H1 (cell line): Measurements from ENCODE around the gene NHEJ1. TPM values are rescaled to one million over a fixed set of nuclear protein-coding genes. Genes with fewer than 3 reads are reported as not detected.

Experiments
- CTCF ChIA-PET: fragments of 300-600 bp; sonication (Branson Sonifier 250); formaldehyde crosslinking; loops from one replicate; lab custom pipeline; 2021; ENCODE audit not compliant: partially characterized antibody; lab: Charles Lee
- POLR2A ChIA-PET: fragments of 300-600 bp; sonication (Branson Sonifier 250); formaldehyde crosslinking; loops from one replicate; lab custom pipeline; 2021; ENCODE audit warnings: inconsistent platforms; ENCODE audit not compliant: partially characterized antibody; lab: Charles Lee
- DNase-seq, 2 experiments: peaks; one replicate each; pipeline versions ENCODE4 v3.0.0 to v3.0.0-alpha.2; 2010 to 2022; ENCODE audit warnings: low spot score in 2 of 2, low read depth in 1 of 2, mixed read lengths in 1 of 2
- FAIRE-seq: peaks from 2 replicates; lab custom pipeline; 2011; peaks lifted over from hg19 to GRCh38; lab: Jason Lieb, UNC
- H2AFZ ChIP-seq: 2 replicates; pipeline ENCODE4 v1.8.1; 2012; ENCODE audit warnings: low read length, inconsistent platforms
- H2AK5ac ChIP-seq: 2 replicates; pipeline ENCODE4 v1.6.1; 2013; ENCODE audit warnings: low read depth, low read length
- H2BK120ac ChIP-seq: replicated peaks from 2 replicates; pipeline ENCODE3; 2013; ENCODE audit warnings: low read depth, low read length, inconsistent platforms
- H2BK12ac ChIP-seq: 2 replicates; pipeline ENCODE4 v1.6.1; 2013; ENCODE audit warnings: low read depth, low read length
- H2BK15ac ChIP-seq: 2 replicates; pipeline ENCODE4 v1.6.1; 2013; ENCODE audit warnings: low read length
- H2BK20ac ChIP-seq: 2 replicates; pipeline ENCODE4 v1.6.1; 2013; ENCODE audit warnings: low read length
- H2BK5ac ChIP-seq: 2 replicates; pipeline ENCODE4 v1.6.1; 2013; ENCODE audit warnings: low read depth, low read length
- H3K14ac ChIP-seq: 2 replicates; pipeline ENCODE4 v1.6.1; 2013; ENCODE audit warnings: inconsistent platforms; ENCODE audit not compliant: insufficient read length
- H3K18ac ChIP-seq: 2 replicates; pipeline ENCODE4 v1.6.1; 2013; ENCODE audit warnings: low read length; ENCODE audit errors: extremely low read depth
- H3K23ac ChIP-seq: 2 replicates; pipeline ENCODE4 v1.6.1; 2013; ENCODE audit warnings: inconsistent platforms; ENCODE audit not compliant: insufficient read length
- H3K23me2 ChIP-seq: 2 replicates; pipeline ENCODE4 v1.6.1; 2013; ENCODE audit warnings: low read depth, low read length
- H3K27ac ChIP-seq: 2 replicates; pipeline ENCODE4 v1.6.1; 2011; ENCODE audit warnings: low read depth, low read length, inconsistent platforms
- H3K27me3 ChIP-seq, 4 experiments: replicated peaks in 1 of 4; 1 replicate in 1 of 4; 2 replicates in 3 of 4; pipeline versions ENCODE4 v1.6.1 to v1.8.1; 2011 to 2013; ENCODE audit warnings: low read length in 3 of 4, mild to moderate bottlenecking in 3 of 4, inconsistent platforms in 2 of 4, mixed read lengths in 2 of 4, moderate library complexity in 1 of 4; ENCODE audit not compliant: control insufficient read depth in 3 of 4, insufficient read depth in 3 of 4; ENCODE audit errors: extremely low read depth in 1 of 4
- H3K36me3 ChIP-seq, 4 experiments: 2 replicates each; pipeline versions ENCODE4 v1.6.1 to v1.8.1; 2011 to 2013; ENCODE audit warnings: mild to moderate bottlenecking in 4 of 4, low read length in 3 of 4, moderate library complexity in 2 of 4, control low read depth in 1 of 4, inconsistent platforms in 1 of 4; ENCODE audit not compliant: insufficient read depth in 4 of 4, control insufficient read depth in 2 of 4
- H3K4ac ChIP-seq: replicated peaks from 2 replicates; pipeline ENCODE3; 2013; ENCODE audit warnings: low read length, low read depth, mixed read lengths, inconsistent platforms; ENCODE audit not compliant: insufficient read length
- H3K4me1 ChIP-seq, 4 experiments: replicated peaks in 1 of 4; 1 replicate in 1 of 4; 2 replicates in 3 of 4; pipeline versions ENCODE4 v1.6.1 to v1.8.1; 2011 to 2013; ENCODE audit warnings: low read length in 3 of 4, inconsistent platforms in 2 of 4, mixed read lengths in 1 of 4; ENCODE audit not compliant: insufficient read depth in 4 of 4, control insufficient read depth in 3 of 4
- H3K4me2 ChIP-seq, 2 experiments: 2 replicates each; pipeline versions ENCODE4 v1.6.1 to v1.8.1; 2011 to 2013; ENCODE audit warnings: low read depth in 2 of 2, low read length in 2 of 2, control low read depth in 1 of 2, inconsistent platforms in 1 of 2, mild to moderate bottlenecking in 1 of 2; ENCODE audit not compliant: insufficient read depth in 1 of 2
- H3K4me3 ChIP-seq, 4 experiments: fragments of 200-600, 300-600 bp in 1 of 4; sonication (generic), shearing (Covaris generic), sonication (Bioruptor Twin) in 1 of 4; 2 replicates each; pipeline versions ENCODE4 v1.5.1 to v1.8.1; 2011 to 2016; ENCODE audit warnings: low read length in 4 of 4, low read depth in 3 of 4, control low read depth in 2 of 4, inconsistent platforms in 2 of 4, mild to moderate bottlenecking in 2 of 4, mixed read lengths in 1 of 4, moderate library complexity in 1 of 4; ENCODE audit not compliant: insufficient read depth in 2 of 4; ENCODE audit errors: extremely low read depth in 1 of 4
- H3K56ac ChIP-seq: replicated peaks from 2 replicates; pipeline ENCODE3; 2013; ENCODE audit warnings: low read depth, mild to moderate bottlenecking, mixed read lengths, low read length, inconsistent platforms; ENCODE audit not compliant: insufficient read length
- H3K79me1 ChIP-seq: 2 replicates; pipeline ENCODE4 v1.6.1; 2013; ENCODE audit warnings: low read depth, low read length, control low read depth
- H3K79me2 ChIP-seq, 2 experiments: 2 replicates each; pipeline versions ENCODE4 v1.6.1 to v1.8.1; 2012 to 2013; ENCODE audit warnings: low read length in 2 of 2, mild to moderate bottlenecking in 2 of 2, inconsistent platforms in 1 of 2; ENCODE audit not compliant: insufficient read depth in 2 of 2, control insufficient read depth in 1 of 2
- H3K9ac ChIP-seq, 4 experiments: replicated peaks in 1 of 4; 1 replicate in 1 of 4; 2 replicates in 3 of 4; pipeline versions ENCODE4 v1.6.1 to v1.8.1; 2011 to 2013; ENCODE audit warnings: low read depth in 3 of 4, low read length in 3 of 4, control low read depth in 2 of 4, mild to moderate bottlenecking in 2 of 4, moderate library complexity in 2 of 4, inconsistent platforms in 1 of 4; ENCODE audit errors: extremely low read depth in 1 of 4
- H3K9me3 ChIP-seq, 2 experiments: 2 replicates each; pipeline versions ENCODE4 v1.6.1 to v1.8.1; 2012 to 2013; ENCODE audit warnings: mild to moderate bottlenecking in 2 of 2, moderate library complexity in 2 of 2, control low read depth in 1 of 2, inconsistent platforms in 1 of 2, low read depth in 1 of 2, low read length in 1 of 2, mixed read lengths in 1 of 2; ENCODE audit not compliant: insufficient read depth in 2 of 2
- H4K20me1 ChIP-seq, 2 experiments: replicated peaks in 1 of 2; 2 replicates each; pipeline versions ENCODE3 to v1.8.1; 2011 to 2013; ENCODE audit warnings: inconsistent platforms in 2 of 2, low read length in 2 of 2, mild to moderate bottlenecking in 1 of 2; ENCODE audit not compliant: insufficient read depth in 2 of 2, control insufficient read depth in 1 of 2
- H4K5ac ChIP-seq: 2 replicates; pipeline ENCODE4 v1.6.1; 2013; ENCODE audit warnings: low read length, low read depth, mixed read lengths, inconsistent platforms; ENCODE audit not compliant: insufficient read length
- H4K8ac ChIP-seq: 2 replicates; pipeline ENCODE4 v1.8.0; 2013; ENCODE audit warnings: mild to moderate bottlenecking, moderate library complexity, low read length, inconsistent platforms; ENCODE audit not compliant: insufficient read depth; ENCODE audit errors: extremely low read depth
- H4K91ac ChIP-seq: replicated peaks from 2 replicates; pipeline ENCODE3; 2013; ENCODE audit warnings: low read length, mixed read lengths, inconsistent platforms; ENCODE audit not compliant: insufficient read length
- CBX5 ChIP-seq: fragments of 300-800, 300-1000 bp; sonication (generic); IDR thresholded peaks from 2 replicates; pipeline ENCODE4 v1.7.1; 2016; ENCODE audit warnings: antibody characterized with exemption, low read length, low read depth
- EGR1 ChIP-seq: IDR thresholded peaks from 2 replicates; pipeline ENCODE4 v1.6.1; 2011; ENCODE audit warnings: low read depth, low read length, borderline replicate concordance
- EZH2 ChIP-seq: fragments of 200-600 bp; sonication (generic); IDR thresholded peaks from 2 replicates; pipeline ENCODE4 v1.7.1; 2012; ENCODE audit warnings: low read depth, mild to moderate bottlenecking, moderate library complexity, low read length, inconsistent platforms; ENCODE audit not compliant: severe bottlenecking
- GTF2F1 ChIP-seq: IDR thresholded peaks from 2 replicates; pipeline ENCODE4 v1.6.1; 2012; ENCODE audit warnings: low read depth, low read length, improper control_type of control experiment, borderline replicate concordance
- RNF2 ChIP-seq: fragments of 200-900, 300-1000 bp; sonication (generic); IDR thresholded peaks from 2 replicates; pipeline ENCODE4 v1.7.1; 2016; ENCODE audit warnings: borderline replicate concordance, low read depth, mild to moderate bottlenecking, antibody characterized with exemption, low read length; ENCODE audit not compliant: poor library complexity, severe bottlenecking; ENCODE audit errors: missing control alignments
- SAP30 ChIP-seq: fragments of 300-600 bp; sonication (generic); IDR thresholded peaks from 2 replicates; pipeline ENCODE4 v1.7.1; 2012; ENCODE audit warnings: low read length, moderate library complexity, mild to moderate bottlenecking, inconsistent platforms; ENCODE audit not compliant: insufficient read depth, insufficient replicate concordance
- SRF ChIP-seq: IDR thresholded peaks from 2 replicates; pipeline ENCODE4 v1.6.1; 2011; ENCODE audit warnings: mild to moderate bottlenecking, low read depth, low read length, moderate library complexity
- WGBS, 2 experiments: shearing (Covaris generic) in 1 of 2; methylation state at CpG; one replicate each; pipeline versions ENCODE4 v1.1.6 to v1.1.7; 2013 to 2015; ENCODE audit warnings: low lambda C conversion rate in 2 of 2, mixed read lengths in 2 of 2, inconsistent platforms in 1 of 2, low coverage in 1 of 2, missing lambda C conversion rate in 1 of 2; ENCODE audit not compliant: insufficient replicate concordance in 2 of 2, insufficient coverage in 1 of 2, insufficient read length in 1 of 2; ENCODE audit errors: extremely low coverage in 1 of 2, missing lambda C conversion rate in 1 of 2; 5-methylcytosine and 5-hydroxymethylcytosine counted together
- polyA plus RNA-seq, 7 experiments: library from polyadenylated mRNA; depleted of rRNA in 3 of 7; stranded (reverse) in 5 of 7; unstranded in 2 of 7; fragments of >200 nt in 5 of 7; fragments of 200-250 nt in 2 of 7; gene quantifications; 1 replicate in 5 of 7; 2 replicates in 1 of 7; 4 replicates in 1 of 7; pipeline versions ENCODE4 v1.2.1 to v1.2.3, GENCODE V29; 2011 to 2013; ENCODE audit warnings: missing spikeins in 2 of 7, mixed read lengths in 2 of 7
- total RNA-seq: library from RNA; stranded (reverse); fragmentation: NEBNext Ultra II Directional; extraction: Animal tissue kit (Norgen Biotek cat#: 25700); gene quantifications from 2 replicates; pipeline ENCODE4 v1.2.1, GENCODE V29; 2021
- TF ChIP-seq, protein P1 (sequence below): IDR thresholded peaks from 2 replicates; pipeline ENCODE4 v1.6.1; 2012; ENCODE audit warnings: inconsistent platforms
- TF ChIP-seq, protein P2 (sequence below), 3 experiments: IDR thresholded peaks; 1 replicate in 2 of 3; 2 replicates in 1 of 3; pipeline versions ENCODE4 v1.5.1 to v1.6.1; 2011; ENCODE audit warnings: low read length in 3 of 3, mild to moderate bottlenecking in 3 of 3, inconsistent platforms in 2 of 3, low read depth in 1 of 3, moderate library complexity in 1 of 3; ENCODE audit not compliant: insufficient read depth in 1 of 3; ENCODE audit errors: control extremely low read depth in 1 of 3

Gene NHEJ1
- total and polyA plus RNA-seq, 2 of the 8 experiments (the other 6 are each of a cell fraction or from before 2014, with no cell fraction given): 22.7 to 24.1 TPM

DNA sequence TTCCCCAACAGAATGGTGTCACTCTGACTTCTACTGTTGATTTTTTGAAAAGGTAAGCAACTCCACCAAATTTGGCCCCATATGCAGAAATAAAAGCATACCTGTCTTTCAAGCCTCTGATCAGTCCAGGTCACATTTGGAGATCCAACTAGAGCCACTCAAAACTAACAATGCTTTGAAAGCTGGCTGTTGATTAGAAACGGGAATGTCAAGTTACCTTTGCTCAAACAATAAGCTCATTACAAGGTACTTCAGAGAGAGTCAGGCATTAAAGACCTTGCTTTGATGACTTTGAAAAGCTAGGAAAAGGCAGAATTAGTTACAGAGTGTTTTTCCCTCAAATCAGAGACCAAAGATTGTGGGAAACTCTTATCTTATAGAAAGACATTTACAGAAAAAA, 95.1 kb downstream of the NHEJ1 start:
- Histone ChIP-seq H2BK12ac (no peak overlapping the region), H4K20me1 (peaks cover 0 to 7% of the 10 kb centered on the region in 2 experiments), H3K4me1 (peaks cover 0 to 2% (median 0%) of the 10 kb centered on the region in 4 experiments; a peak in 5 of 7 replicates), H3K4me2 (no peak overlapping the region), H3K79me1 (no peaks in the 10 kb centered on the region), H4K8ac (no peak overlapping the region), H3K79me2 (no peaks in the 10 kb centered on the region), H3K4me3 (no peak overlapping the region), H3K18ac (no peak overlapping the region), H4K91ac (no peak overlapping the region), H2AK5ac (no peak overlapping the region), H3K4ac (no peak overlapping the region), H3K56ac (no peak overlapping the region), H4K5ac (no peak overlapping the region), H3K23ac (no peak overlapping the region), H2AFZ (no peak overlapping the region), H2BK120ac (no peak overlapping the region), H3K27ac (no peak overlapping the region), H2BK20ac (no peak overlapping the region), H3K9me3 (no peaks in the 10 kb centered on the region), H2BK5ac (no peak overlapping the region), H3K14ac (no peak overlapping the region), H3K36me3 (peaks cover 0 to 6% (median 0%) of the 10 kb centered on the region in 4 experiments; a peak in 1 of 8 replicates), H3K9ac (no peak overlapping the region), H3K23me2 (peaks cover 3% of the 10 kb centered on the region; the same call in 1 of the 2 replicates), H3K27me3 (peaks cover 24 to 37% (median 31%) of the 10 kb centered on the region in 4 experiments), H2BK15ac (no peak overlapping the region)
- ChIA-PET POLR2A (interaction anchor here (0.6 kb wide), 1 partner anchor 439 kb away, joined by 3 read pairs; no protein-coding TSS in a partner anchor), CTCF (interaction anchor here (0.7 to 62.8 kb wide), 9 partner anchors 8 to 464 kb away, joined by 3 to 1777 read pairs (median 8); partner anchors contain the start of genes CFAP65 and IHH)
- no peak for FAIRE-seq
- DNase-seq: no peak
- 72% methylated on average over 1 of the region's 1 CpG; no CpG with 5 or more reads in 1 of the 2 experiments for WGBS, 2 experiments
- TF ChIP-seq CBX5 (no peak), GTF2F1 (no peak), EZH2 (no peak), SAP30 (no peak), SRF (no peak), RNF2 (no peak), EGR1 (no peak)
- TF ChIP-seq, protein P1, sequence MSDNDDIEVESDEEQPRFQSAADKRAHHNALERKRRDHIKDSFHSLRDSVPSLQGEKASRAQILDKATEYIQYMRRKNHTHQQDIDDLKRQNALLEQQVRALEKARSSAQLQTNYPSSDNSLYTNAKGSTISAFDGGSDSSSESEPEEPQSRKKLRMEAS: no peak
- TF ChIP-seq, protein P2, sequence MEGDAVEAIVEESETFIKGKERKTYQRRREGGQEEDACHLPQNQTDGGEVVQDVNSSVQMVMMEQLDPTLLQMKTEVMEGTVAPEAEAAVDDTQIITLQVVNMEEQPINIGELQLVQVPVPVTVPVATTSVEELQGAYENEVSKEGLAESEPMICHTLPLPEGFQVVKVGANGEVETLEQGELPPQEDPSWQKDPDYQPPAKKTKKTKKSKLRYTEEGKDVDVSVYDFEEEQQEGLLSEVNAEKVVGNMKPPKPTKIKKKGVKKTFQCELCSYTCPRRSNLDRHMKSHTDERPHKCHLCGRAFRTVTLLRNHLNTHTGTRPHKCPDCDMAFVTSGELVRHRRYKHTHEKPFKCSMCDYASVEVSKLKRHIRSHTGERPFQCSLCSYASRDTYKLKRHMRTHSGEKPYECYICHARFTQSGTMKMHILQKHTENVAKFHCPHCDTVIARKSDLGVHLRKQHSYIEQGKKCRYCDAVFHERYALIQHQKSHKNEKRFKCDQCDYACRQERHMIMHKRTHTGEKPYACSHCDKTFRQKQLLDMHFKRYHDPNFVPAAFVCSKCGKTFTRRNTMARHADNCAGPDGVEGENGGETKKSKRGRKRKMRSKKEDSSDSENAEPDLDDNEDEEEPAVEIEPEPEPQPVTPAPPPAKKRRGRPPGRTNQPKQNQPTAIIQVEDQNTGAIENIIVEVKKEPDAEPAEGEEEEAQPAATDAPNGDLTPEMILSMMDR (IDR thresholded peaks at IDR 0.05; ENCODE audit: control extremely low read depth in 1 of 3, insufficient read depth in 1 of 3, low read depth in 1 of 3, low read length in 3 of 3): no peak
